WTC11 (cell line): ENCODE data around the gene RIN3.

Experiments
- KAT7 ChIP-seq: sonication (generic); formaldehyde crosslinking; IDR thresholded peaks from 2 replicates; pipeline ENCODE4 v1.8.1; 2023; ENCODE audit warnings: missing genetic modification reagents, mild to moderate bottlenecking, borderline replicate concordance
- SP1 ChIP-seq: sonication (generic); formaldehyde crosslinking; conservative IDR thresholded peaks from 2 replicates; pipeline ENCODE4 v1.8.1; 2022; ENCODE audit warnings: missing genetic modification reagents
- TP53 ChIP-seq: sonication (generic); formaldehyde crosslinking; IDR thresholded peaks from 2 replicates; pipeline ENCODE4 v1.8.1; 2023; ENCODE audit warnings: mild to moderate bottlenecking, missing genetic modification reagents
- ZNF138 ChIP-seq: sonication (generic); formaldehyde crosslinking; conservative IDR thresholded peaks from 2 replicates; pipeline ENCODE4 v1.8.1; 2022; ENCODE audit warnings: mild to moderate bottlenecking, moderate library complexity, missing genetic modification reagents
- TF ChIP-seq, protein P1 (sequence below): fragments of 200-600 bp; IDR thresholded peaks from 2 replicates; pipeline ENCODE4 v1.8.0; 2022; ENCODE audit warnings: antibody characterized with exemption

DNA sequence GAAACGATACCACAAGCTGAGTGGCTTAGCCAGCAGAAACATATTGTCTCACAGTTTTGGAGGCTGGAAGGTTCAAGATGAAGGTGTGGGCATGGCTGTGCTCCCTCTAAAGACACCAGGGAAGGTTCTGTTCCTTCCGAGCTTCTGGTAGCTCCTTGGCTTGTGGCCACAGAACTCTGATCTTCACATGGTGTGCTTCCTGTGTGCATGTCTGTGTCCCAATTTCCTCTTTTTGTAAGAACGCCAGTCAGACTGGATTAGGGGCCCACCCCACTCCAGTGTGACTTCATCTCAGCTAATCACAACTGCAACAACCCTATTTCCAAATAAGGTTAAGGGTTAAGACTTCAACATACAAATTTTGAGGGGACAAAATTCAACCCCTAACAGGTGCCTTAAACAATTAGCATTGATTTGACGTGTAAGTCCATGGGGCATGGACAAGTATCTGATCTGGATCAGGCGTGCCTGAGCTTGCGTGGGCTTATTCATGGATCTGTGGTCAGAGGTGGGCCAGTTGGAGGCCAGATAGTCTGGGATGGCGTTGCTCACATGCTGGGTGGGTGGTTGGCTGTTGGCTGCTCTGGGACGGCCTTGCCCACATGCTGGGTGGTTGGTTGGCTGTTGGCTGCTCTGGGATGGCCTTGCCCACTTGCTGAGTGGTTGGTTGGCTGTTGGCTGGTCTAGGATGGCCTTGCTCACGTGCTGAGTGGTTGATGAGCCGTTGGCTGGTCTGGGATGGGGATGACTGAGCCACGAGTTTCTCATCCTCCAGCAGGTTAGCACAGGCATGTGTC lies 146.4 kb downstream of the RIN3 start:
- TF ChIP-seq, protein P1, sequence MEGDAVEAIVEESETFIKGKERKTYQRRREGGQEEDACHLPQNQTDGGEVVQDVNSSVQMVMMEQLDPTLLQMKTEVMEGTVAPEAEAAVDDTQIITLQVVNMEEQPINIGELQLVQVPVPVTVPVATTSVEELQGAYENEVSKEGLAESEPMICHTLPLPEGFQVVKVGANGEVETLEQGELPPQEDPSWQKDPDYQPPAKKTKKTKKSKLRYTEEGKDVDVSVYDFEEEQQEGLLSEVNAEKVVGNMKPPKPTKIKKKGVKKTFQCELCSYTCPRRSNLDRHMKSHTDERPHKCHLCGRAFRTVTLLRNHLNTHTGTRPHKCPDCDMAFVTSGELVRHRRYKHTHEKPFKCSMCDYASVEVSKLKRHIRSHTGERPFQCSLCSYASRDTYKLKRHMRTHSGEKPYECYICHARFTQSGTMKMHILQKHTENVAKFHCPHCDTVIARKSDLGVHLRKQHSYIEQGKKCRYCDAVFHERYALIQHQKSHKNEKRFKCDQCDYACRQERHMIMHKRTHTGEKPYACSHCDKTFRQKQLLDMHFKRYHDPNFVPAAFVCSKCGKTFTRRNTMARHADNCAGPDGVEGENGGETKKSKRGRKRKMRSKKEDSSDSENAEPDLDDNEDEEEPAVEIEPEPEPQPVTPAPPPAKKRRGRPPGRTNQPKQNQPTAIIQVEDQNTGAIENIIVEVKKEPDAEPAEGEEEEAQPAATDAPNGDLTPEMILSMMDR = no peak
- TF ChIP-seq ZNF138 (CRISPR knock-in tag) (no peak), KAT7 (CRISPR knock-in tag) (no peak), SP1 (CRISPR knock-in tag) (no peak), TP53 (CRISPR knock-in tag) (no peak)
